Naive B cell (primary cell): Measurements from ENCODE around the gene SBNO2. TPM values are rescaled to one million over a fixed set of nuclear protein-coding genes. Genes with fewer than 3 reads are reported as not detected.
"Not testable (repeated sequence)": the region's sequence is repeated elsewhere in the genome, so short reads cannot be mapped to it uniquely, and the experiment has no call there.

Source experiments
- ATAC-seq, 2 donors: fragments of 150-1000 bp; cut with Tn5 transposase; 2 replicates each; pipeline ENCODE4 v1.10.0; 2021; ENCODE audit warnings: low read depth in 2 of 2, mild to moderate bottlenecking in 2 of 2, moderate library complexity in 2 of 2
- DNase-seq: peaks from one replicate; pipeline ENCODE4 v3.0.0; 2022
- H3K27ac Mint-ChIP-seq, 6 donors: one replicate each; pipeline ENCODE4 v1.8.0; 2020 to 2022; ENCODE audit warnings: mild to moderate bottlenecking in 6 of 6, mixed read lengths in 6 of 6, moderate library complexity in 5 of 6, inconsistent platforms in 2 of 6
- H3K27me3 Mint-ChIP-seq, 3 donors: one replicate each; pipeline ENCODE4 v1.8.0; 2021 to 2022; ENCODE audit warnings: mixed read lengths in 3 of 3, mild to moderate bottlenecking in 1 of 3
- H3K36me3 Mint-ChIP-seq, 2 donors: one replicate each; pipeline ENCODE4 v1.8.0; 2020 to 2022; ENCODE audit warnings: mixed read lengths in 2 of 2, inconsistent platforms in 1 of 2, mild to moderate bottlenecking in 1 of 2
- H3K4me1 Mint-ChIP-seq, 3 donors: one replicate each; pipeline ENCODE4 v1.8.0; 2020 to 2022; ENCODE audit warnings: mixed read lengths in 3 of 3, inconsistent platforms in 1 of 3, mild to moderate bottlenecking in 1 of 3, moderate library complexity in 1 of 3
- H3K4me3 Mint-ChIP-seq, 8 donors: one replicate each; pipeline ENCODE4 v1.8.0; 2020 to 2022; ENCODE audit warnings: mild to moderate bottlenecking in 8 of 8, mixed read lengths in 8 of 8, moderate library complexity in 8 of 8, inconsistent platforms in 2 of 8
- H3K9me3 Mint-ChIP-seq, 7 donors: one replicate each; pipeline ENCODE4 v1.8.0; 2020 to 2022; ENCODE audit warnings: mixed read lengths in 7 of 7, mild to moderate bottlenecking in 5 of 7, inconsistent platforms in 2 of 7, moderate library complexity in 1 of 7
- polyA plus RNA-seq, 6 donors: library from polyadenylated mRNA; unstranded; fragments of 300-500 nt; fragmentation: Illumina TruSeq; gene quantifications; one replicate each; pipeline ENCODE4 v1.2.3, GENCODE V29; 2021; ENCODE audit warnings: low read depth in 6 of 6

SBNO2 gene
- polyA plus RNA-seq, 6 donors from 2014 or later: 0.78 to 2.3 (median 1.3) TPM

GRCh38 chr19:1214862-1215731 is 41.0 kb upstream of the SBNO2 start:
- H3K9me3 Mint-ChIP-seq: no peaks in the 10 kb centered on the region
- no peak for DNase-seq
- H3K27me3 Mint-ChIP-seq: no peaks in the 10 kb centered on the region
- no peaks in the 10 kb centered on the region for H3K36me3 Mint-ChIP-seq
- peaks cover 17 to 43% (median 31%) of the 10 kb centered on the region in 3 donors for H3K4me1 Mint-ChIP-seq
- no peak for ATAC-seq
- H3K27ac Mint-ChIP-seq: peak overlapping the region in 3 of 6 donors; percentile 11 to 78 (median 23)
- no peak overlapping the region for H3K4me3 Mint-ChIP-seq

DNA sequence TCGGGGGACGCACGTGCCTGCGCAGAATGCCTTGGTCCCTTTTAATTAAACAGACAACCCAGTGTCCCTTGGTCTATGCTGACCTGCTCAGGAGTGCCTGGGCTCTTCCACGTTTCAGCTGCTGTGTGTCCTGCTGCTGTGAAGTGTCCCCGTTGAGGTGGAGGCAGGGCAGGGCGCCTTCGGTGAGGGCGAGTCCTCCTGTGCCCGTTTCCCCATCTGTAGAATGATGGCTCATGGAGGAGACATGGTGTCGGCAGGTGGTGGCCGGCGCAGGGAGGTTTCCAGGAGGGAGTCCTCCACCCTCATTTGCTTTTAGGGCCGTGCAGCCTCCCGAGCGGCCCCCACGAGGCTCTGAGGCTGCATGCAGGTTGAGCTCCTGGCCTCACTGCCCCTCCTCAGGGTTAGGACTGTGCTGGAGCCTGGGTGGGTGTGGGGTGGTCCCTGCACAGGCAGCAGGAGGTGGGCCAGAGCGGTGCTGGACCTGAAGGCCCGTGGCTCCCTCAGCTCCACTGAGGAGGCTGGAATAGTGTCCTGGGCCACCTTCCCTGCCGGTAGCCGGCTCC is 40.3 kb upstream of the SBNO2 start:
- Mint-ChIP-seq H3K4me3 (peak overlapping the region in 6 of 8 donors; percentile 66 to 90 (median 77)), H3K27ac (peak overlapping the region in 4 of 6 donors; percentile 90 to 98 (median 95)), H3K27me3 (no peaks in the 10 kb centered on the region), H3K9me3 (no peaks in the 10 kb centered on the region), H3K36me3 (no peaks in the 10 kb centered on the region), H3K4me1 (peaks cover 17 to 48% (median 38%) of the 10 kb centered on the region in 3 donors)
- DNase-seq: no peak
- ATAC-seq: no peak

- DNase-seq: peak; percentile 55
- no peaks in the 10 kb centered on the region for H3K36me3 Mint-ChIP-seq
- H3K4me3 Mint-ChIP-seq: peak overlapping the region; percentile 66 to 90 (median 77)
- H3K4me1 Mint-ChIP-seq: peaks cover 17 to 51% (median 39%) of the 10 kb centered on the region in 3 donors
- peak; percentile 94 to 95 for ATAC-seq
- peak overlapping the region; percentile 90 to 98 (median 95) for H3K27ac Mint-ChIP-seq
- H3K9me3 Mint-ChIP-seq: no peaks in the 10 kb centered on the region
- no peaks in the 10 kb centered on the region for H3K27me3 Mint-ChIP-seq
Observed at GRCh38 chr19:1213391-1214286, 39.6 kb upstream of the SBNO2 start.

DNA sequence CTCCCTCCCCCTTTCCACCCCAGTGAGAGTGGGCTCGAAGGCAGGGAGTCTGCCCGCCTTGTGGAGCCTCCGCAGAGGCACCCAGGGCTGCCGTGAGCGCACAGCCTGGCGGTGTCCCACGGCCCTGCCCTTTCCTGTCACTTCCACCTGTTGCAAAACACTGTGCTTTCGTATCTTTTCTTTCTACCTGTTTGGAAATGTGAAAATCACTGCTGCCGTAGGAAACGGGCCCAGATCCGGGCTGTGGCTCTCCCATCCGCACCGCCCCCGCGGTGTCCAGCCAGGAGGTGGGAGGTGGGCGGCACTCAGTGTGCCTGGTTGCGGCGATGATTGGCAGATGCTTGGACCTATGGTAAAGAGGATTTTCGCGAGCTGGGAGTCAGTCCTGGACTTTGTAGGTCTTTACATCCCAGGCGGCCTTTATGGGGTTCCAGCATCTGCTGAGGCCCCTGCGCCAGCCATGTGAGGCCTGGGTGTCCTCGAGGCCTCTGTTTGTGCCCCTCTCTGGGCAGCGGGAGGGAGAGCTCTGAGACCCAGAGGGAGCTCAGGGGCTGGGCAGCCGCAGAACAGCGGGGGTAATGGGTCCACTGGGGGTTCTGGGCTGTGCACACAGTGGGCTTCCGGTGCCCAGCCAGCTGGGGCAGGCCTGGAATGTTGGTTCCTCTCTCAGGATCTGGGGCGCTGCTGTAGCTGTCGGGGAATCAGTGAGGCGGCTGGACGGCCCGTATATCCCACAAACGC is 37.6 kb upstream of the SBNO2 start:
- Mint-ChIP-seq H3K27me3 (no peaks in the 10 kb centered on the region), H3K4me3 (peak overlapping the region in 2 of 8 donors; percentile 61 to 77), H3K9me3 (no peaks in the 10 kb centered on the region), H3K36me3 (no peaks in the 10 kb centered on the region), H3K4me1 (peaks cover 27 to 61% (median 49%) of the 10 kb centered on the region in 3 donors), H3K27ac (peak overlapping the region in 2 of 6 donors; percentile 15 to 53)
- no peak for DNase-seq
- no peak for ATAC-seq

DNA sequence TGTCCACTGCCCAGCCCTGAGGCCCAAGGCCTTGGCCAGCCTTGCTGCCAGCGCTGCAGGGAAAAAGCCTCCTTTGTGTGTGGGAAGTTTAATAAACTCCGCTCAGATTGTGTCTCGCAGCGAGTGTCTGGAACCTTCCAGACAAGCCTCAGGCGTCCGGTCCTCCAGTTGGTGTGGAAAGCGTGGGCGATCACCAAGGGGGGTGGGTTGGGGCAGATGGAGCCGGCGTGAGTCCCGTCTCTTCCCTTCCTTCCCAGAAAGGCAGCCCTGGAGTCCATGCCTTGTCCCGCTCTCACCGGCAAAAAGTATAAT is 36.1 kb upstream of the SBNO2 start:
- Mint-ChIP-seq H3K4me3 (peak overlapping the region in 3 of 8 donors; percentile 15 to 37 (median 22)), H3K27me3 (no peaks in the 10 kb centered on the region), H3K4me1 (peaks cover 32 to 56% (median 53%) of the 10 kb centered on the region in 3 donors), H3K36me3 (no peaks in the 10 kb centered on the region), H3K9me3 (no peaks in the 10 kb centered on the region), H3K27ac (no peak overlapping the region)
- DNase-seq (no peak), ATAC-seq (no peak)

DNA sequence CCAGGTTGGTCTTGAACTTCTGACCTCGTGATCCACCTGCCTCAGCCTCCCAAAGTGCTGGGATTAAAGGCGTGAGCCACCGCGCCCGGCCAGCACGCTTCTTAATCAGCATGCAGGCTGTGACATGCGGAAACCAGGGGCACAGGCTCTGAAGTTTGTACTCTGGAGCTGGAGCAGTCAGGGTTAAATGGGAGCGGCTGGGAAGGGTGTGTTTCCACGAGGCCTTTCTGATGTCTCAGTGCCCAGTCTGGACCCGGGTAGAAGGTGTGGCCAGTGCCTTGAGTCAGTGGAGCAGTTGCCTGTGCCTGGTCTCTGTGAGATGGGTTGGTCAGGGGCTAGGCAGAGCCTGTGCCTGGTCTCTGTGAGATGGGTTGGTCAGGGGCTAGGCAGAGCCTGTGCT is 34.8 kb upstream of the SBNO2 start:
- DNase-seq, H3K27ac Mint-ChIP-seq: not testable (repeated sequence)

GRCh38 chr19:1206864-1207450 is 32.9 kb upstream of the SBNO2 start:
- ATAC-seq (peak in 1 of 2 donors; percentile 4), DNase-seq (peak; percentile 47)
- no peaks in the 10 kb centered on the region for H3K27me3 Mint-ChIP-seq
- H3K9me3 Mint-ChIP-seq: no peaks in the 10 kb centered on the region
- H3K4me3 Mint-ChIP-seq: peak overlapping the region; percentile 92 to 99 (median 95)
- peaks cover 25 to 44% (median 39%) of the 10 kb centered on the region in 3 donors for H3K4me1 Mint-ChIP-seq
- H3K36me3 Mint-ChIP-seq: no peaks in the 10 kb centered on the region
- peak overlapping the region; percentile 86 to 95 (median 90) for H3K27ac Mint-ChIP-seq

More for the DNA sequence above, 34.8 kb upstream of the SBNO2 start:
- peak overlapping the region; percentile 6 to 99 (median 50) for H3K4me3 Mint-ChIP-seq
- peaks cover 28 to 55% (median 45%) of the 10 kb centered on the region in 3 donors for H3K4me1 Mint-ChIP-seq
- not testable (repeated sequence) for H3K36me3 Mint-ChIP-seq, H3K9me3 Mint-ChIP-seq, H3K27me3 Mint-ChIP-seq, ATAC-seq

GRCh38 chr19:1206150-1206863 is 32.2 kb upstream of the SBNO2 start:
- H3K4me1 Mint-ChIP-seq: peaks cover 20 to 40% (median 33%) of the 10 kb centered on the region in 3 donors
- H3K27ac Mint-ChIP-seq: peak overlapping the region; percentile 78 to 95 (median 87)
- no peaks in the 10 kb centered on the region for H3K27me3 Mint-ChIP-seq
- H3K36me3 Mint-ChIP-seq: no peaks in the 10 kb centered on the region
- DNase-seq: no peak
- H3K9me3 Mint-ChIP-seq: no peaks in the 10 kb centered on the region
- H3K4me3 Mint-ChIP-seq: peak overlapping the region; percentile 92 to 99 (median 95)
- ATAC-seq: no peak

GRCh38 chr19:1205114-1206099 is 31.3 kb upstream of the SBNO2 start, which contains the start of gene STK11:
Gene STK11 (plus strand): TSS chr19:1205778. CDS start chr19:1206914, 1,136 bp downstream.
- H3K4me1 Mint-ChIP-seq: peaks cover 20 to 35% (median 30%) of the 10 kb centered on the region in 3 donors
- H3K27me3 Mint-ChIP-seq: no peaks in the 10 kb centered on the region
- H3K9me3 Mint-ChIP-seq: no peaks in the 10 kb centered on the region
- H3K36me3 Mint-ChIP-seq: no peaks in the 10 kb centered on the region
- peak within 1 kb of the TSS; percentile 92 to 99 (median 95) for H3K4me3 Mint-ChIP-seq
- DNase-seq (peak; percentile 100), ATAC-seq (peak; percentile 92)
- H3K27ac Mint-ChIP-seq: peak within 1 kb of the TSS; percentile 78 to 95 (median 87)

DNA sequence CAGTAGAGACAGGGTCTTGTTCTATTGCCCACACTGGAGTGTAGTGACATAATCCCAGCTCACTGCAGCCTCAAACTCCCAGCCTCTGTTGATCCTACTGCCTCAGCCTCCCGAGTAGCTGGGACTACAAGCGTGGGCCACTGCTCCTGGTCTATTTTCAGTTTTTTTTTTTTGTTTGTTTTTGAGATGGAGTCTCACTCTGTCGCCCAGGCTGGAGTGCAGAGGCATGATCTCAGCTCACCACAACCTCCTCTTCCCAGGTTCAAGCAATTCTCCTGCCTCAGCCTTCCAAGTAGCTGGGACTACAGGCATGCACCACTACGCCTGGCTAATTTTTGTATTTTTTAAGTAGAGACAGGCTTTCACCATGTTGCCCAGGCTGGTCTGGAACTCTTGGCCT is 26.5 kb upstream of the SBNO2 start:
- DNase-seq, H3K9me3 Mint-ChIP-seq, H3K4me3 Mint-ChIP-seq, ATAC-seq, H3K36me3 Mint-ChIP-seq, H3K27me3 Mint-ChIP-seq, H3K4me1 Mint-ChIP-seq: not testable (repeated sequence)
- peak overlapping the region in 2 of 6 donors; percentile 60 to 69 for H3K27ac Mint-ChIP-seq

- Mint-ChIP-seq H3K4me3 (no peak overlapping the region), H3K27me3 (no peaks in the 10 kb centered on the region), H3K4me1 (peaks cover 0 to 4% (median 4%) of the 10 kb centered on the region in 3 donors), H3K27ac (no peak overlapping the region), H3K9me3 (no peaks in the 10 kb centered on the region), H3K36me3 (no peaks in the 10 kb centered on the region)
- DNase-seq (no peak), ATAC-seq (no peak)
Observed at GRCh38 chr19:1199531-1199930, 25.5 kb upstream of the SBNO2 start.
